GM18508 (cell line): ENCODE measurements around the gene NAXD.
"Not testable (repeated sequence)": the region's sequence is repeated elsewhere in the genome, so short reads cannot be mapped to it uniquely, and the experiment has no call there.

ENCODE experiments used
- ATAC-seq: cut with Tn5 transposase; IDR thresholded peaks from one replicate; pipeline ENCODE4 v1.9.1; 2021; ENCODE audit warnings: moderate number of reproducible peaks; ENCODE audit not compliant: insufficient read depth, unreplicated experiment

NAXD gene

GRCh38 chr13:110615322-110616102, at the start of gene NAXD:
Gene NAXD, plus strand, starts transcription at chr13:110615545. Its CDS starts 57 bp downstream, at chr13:110615602.
- ATAC-seq, result peak; percentile 48

GRCh38 chr13:110566171-110566570, 49.2 kb upstream of the NAXD start:
- ATAC-seq, result no peak

GRCh38 chr13:110568612-110569011, 46.7 kb upstream of the NAXD start:
- no peak for ATAC-seq

GRCh38 chr13:110569962-110570361, 45.4 kb upstream of the NAXD start:
- not testable (repeated sequence) for ATAC-seq

- no peak for ATAC-seq
Measured at GRCh38 chr13:110570886-110571285, 44.5 kb upstream of the NAXD start.

- ATAC-seq, result no peak
Measured at GRCh38 chr13:110571896-110572777, 43.2 kb upstream of the NAXD start.

- ATAC-seq, result no peak
Measured at GRCh38 chr13:110572778-110573118, 42.6 kb upstream of the NAXD start.

- no peak for ATAC-seq
Measured at GRCh38 chr13:110574161-110574560, 41.2 kb upstream of the NAXD start.

GRCh38 chr13:110575322-110576069, 39.8 kb upstream of the NAXD start:
- ATAC-seq, result peak; percentile 84

GRCh38 chr13:110576070-110576394, 39.3 kb upstream of the NAXD start:
- no peak for ATAC-seq

- ATAC-seq, result no peak
Measured at GRCh38 chr13:110576736-110577476, 38.4 kb upstream of the NAXD start.

- ATAC-seq, result no peak
Measured at GRCh38 chr13:110578363-110578762, 37.0 kb upstream of the NAXD start.

- ATAC-seq, result no peak
Measured at GRCh38 chr13:110580800-110581199, 34.5 kb upstream of the NAXD start.

- ATAC-seq, result no peak
Measured at GRCh38 chr13:110581506-110582185, 33.7 kb upstream of the NAXD start.

- ATAC-seq, result no peak
Measured at GRCh38 chr13:110582421-110582954, 32.9 kb upstream of the NAXD start.

- no peak for ATAC-seq
Measured at GRCh38 chr13:110583178-110583865, 32.0 kb upstream of the NAXD start.

- no peak for ATAC-seq
Measured at GRCh38 chr13:110589793-110590390, 25.5 kb upstream of the NAXD start.

- no peak for ATAC-seq
Measured at GRCh38 chr13:110590577-110590976, 24.8 kb upstream of the NAXD start.
